Measurements from ENCODE around the gene RCBTB2.

Gene RCBTB2

DNA sequence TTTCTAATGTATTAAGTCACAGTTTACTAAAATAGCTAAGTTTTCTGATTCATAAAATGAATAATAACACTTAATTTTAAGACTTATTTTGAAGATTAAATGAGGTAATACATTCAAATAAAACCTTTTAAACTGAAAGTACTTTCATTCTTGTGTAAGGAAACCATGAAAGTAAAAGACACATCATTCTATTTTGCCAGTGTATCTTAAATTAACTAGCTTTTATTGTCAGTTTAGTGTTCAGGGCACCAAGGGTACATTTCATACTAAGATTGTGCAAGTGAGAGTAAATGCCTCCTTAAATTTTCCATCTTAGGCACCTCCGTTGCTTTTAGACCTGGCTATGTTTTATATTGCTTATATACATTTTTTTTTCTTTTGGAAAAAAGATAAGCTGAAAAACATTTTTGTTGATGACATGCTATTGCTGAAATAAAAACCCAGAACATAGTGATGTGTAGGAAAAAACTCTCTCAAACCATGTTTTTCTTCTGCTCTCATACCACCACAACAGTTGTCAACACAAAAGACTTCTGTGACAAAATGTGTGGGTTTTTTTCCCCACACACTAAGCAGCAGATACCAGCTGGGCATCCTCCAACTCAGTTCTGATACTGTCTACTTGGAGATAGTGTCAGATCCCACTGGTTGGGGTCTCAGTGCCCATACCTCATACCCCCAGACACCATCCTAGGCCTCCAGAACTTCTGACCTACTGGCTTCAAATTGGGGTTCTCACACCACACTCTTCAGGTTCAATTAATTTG lies 89.3 kb downstream of the RCBTB2 start:
- DNase-seq (ENCODE audit: low read depth): no peak

More for the DNA sequence above, 89.3 kb downstream of the RCBTB2 start:
- H3K4me3 ChIP-seq (ENCODE audit: low read depth, low read length): no peak overlapping the region
- TF ChIP-seq, protein P1, sequence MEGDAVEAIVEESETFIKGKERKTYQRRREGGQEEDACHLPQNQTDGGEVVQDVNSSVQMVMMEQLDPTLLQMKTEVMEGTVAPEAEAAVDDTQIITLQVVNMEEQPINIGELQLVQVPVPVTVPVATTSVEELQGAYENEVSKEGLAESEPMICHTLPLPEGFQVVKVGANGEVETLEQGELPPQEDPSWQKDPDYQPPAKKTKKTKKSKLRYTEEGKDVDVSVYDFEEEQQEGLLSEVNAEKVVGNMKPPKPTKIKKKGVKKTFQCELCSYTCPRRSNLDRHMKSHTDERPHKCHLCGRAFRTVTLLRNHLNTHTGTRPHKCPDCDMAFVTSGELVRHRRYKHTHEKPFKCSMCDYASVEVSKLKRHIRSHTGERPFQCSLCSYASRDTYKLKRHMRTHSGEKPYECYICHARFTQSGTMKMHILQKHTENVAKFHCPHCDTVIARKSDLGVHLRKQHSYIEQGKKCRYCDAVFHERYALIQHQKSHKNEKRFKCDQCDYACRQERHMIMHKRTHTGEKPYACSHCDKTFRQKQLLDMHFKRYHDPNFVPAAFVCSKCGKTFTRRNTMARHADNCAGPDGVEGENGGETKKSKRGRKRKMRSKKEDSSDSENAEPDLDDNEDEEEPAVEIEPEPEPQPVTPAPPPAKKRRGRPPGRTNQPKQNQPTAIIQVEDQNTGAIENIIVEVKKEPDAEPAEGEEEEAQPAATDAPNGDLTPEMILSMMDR (IDR thresholded peaks at IDR 0.05; ENCODE audit: low read depth, low read length, missing control alignments): no peak

Data from GM12864 (cell line).